PC-3 (cell line): ENCODE measurements around the gene FCAMR. TPM values are rescaled to one million over a fixed set of nuclear protein-coding genes. Genes with fewer than 3 reads are reported as not detected.

ENCODE experiments used
- ATAC-seq: fragments of 200-7000 bp; cut with Tn5 transposase; 2 replicates; pipeline ENCODE4 v1.9.1; 2020; ENCODE audit warnings: mild to moderate bottlenecking, moderate library complexity
- BruUV-seq: library from RNA; stranded (reverse); fragments of 400-500 nt; replicated peaks from 2 replicates; lab custom pipeline; 2021; lab: Mats Ljungman, UMichigan
- CTCF ChIA-PET: fragments of 300-600 bp; sonication (Branson Sonifier 250); formaldehyde crosslinking; loops from one replicate; lab custom pipeline; 2022; ENCODE audit warnings: antibody characterized with exemption; lab: Charles Lee
- POLR2A ChIA-PET: fragments of 300-600 bp; sonication (Branson Sonifier 250); formaldehyde crosslinking; loops from one replicate; lab custom pipeline; 2022; ENCODE audit warnings: antibody characterized with exemption; ENCODE audit not compliant: unreplicated experiment; lab: Charles Lee
- DNase-seq: peaks from one replicate; pipeline ENCODE4 v3.0.0-alpha.2; 2015
- H2AFZ ChIP-seq: fragments of 300-600 bp; sonication (generic); 2 replicates; pipeline ENCODE4 v1.6.0; 2016; ENCODE audit warnings: antibody characterized with exemption, low read length
- H3F3A ChIP-seq: fragments of 300-600 bp; sonication (generic); one replicate; pipeline ENCODE4 v1.6.0; 2017; ENCODE audit warnings: antibody characterized with exemption, low read length, control low read depth, mild to moderate bottlenecking; ENCODE audit not compliant: unreplicated experiment
- H3K27ac ChIP-seq: fragments of 300-600 bp; sonication (generic); 2 replicates; pipeline ENCODE4 v1.5.1; 2016; ENCODE audit warnings: mild to moderate bottlenecking, low read length
- H3K27me3 ChIP-seq: fragments of 300-600 bp; sonication (generic); 2 replicates; pipeline ENCODE4 v1.6.1; 2016; ENCODE audit warnings: low read length, mixed read lengths
- H3K36me3 ChIP-seq: fragments of 300-600 bp; sonication (generic); 2 replicates; pipeline ENCODE4 v1.6.1; 2016; ENCODE audit warnings: low read depth, mixed run types, low read length, mixed read lengths
- H3K4me1 ChIP-seq: fragments of 300-600 bp; sonication (generic); 2 replicates; pipeline ENCODE4 v1.5.1; 2016; ENCODE audit warnings: low read length; ENCODE audit not compliant: insufficient read depth
- H3K4me2 ChIP-seq: fragments of 300-600 bp; sonication (generic); 2 replicates; pipeline ENCODE4 v1.6.0; 2016; ENCODE audit warnings: low read length
- H3K4me3 ChIP-seq: fragments of 300-600 bp; sonication (generic); 2 replicates; pipeline ENCODE4 v1.5.1; 2016; ENCODE audit warnings: mild to moderate bottlenecking, low read length, mixed read lengths
- H3K79me2 ChIP-seq: fragments of 300-600 bp; sonication (generic); 2 replicates; pipeline ENCODE4 v1.6.1; 2017; ENCODE audit warnings: low read length, mixed read lengths
- H3K9ac ChIP-seq: fragments of 300-600 bp; sonication (generic); 2 replicates; pipeline ENCODE4 v1.6.0; 2016; ENCODE audit warnings: mild to moderate bottlenecking, low read length
- H3K9me2 ChIP-seq: fragments of 300-600 bp; sonication (generic); replicated peaks from 2 replicates; pipeline ENCODE4 v1.6.1; 2016; ENCODE audit warnings: mixed run types, low read length, mixed read lengths
- H3K9me3 ChIP-seq: fragments of 300-600 bp; sonication (generic); 2 replicates; pipeline ENCODE4 v1.6.1; 2016; ENCODE audit warnings: low read length, mixed read lengths
- H4K20me1 ChIP-seq: fragments of 300-600 bp; sonication (generic); 2 replicates; pipeline ENCODE4 v1.6.1; 2016; ENCODE audit warnings: low read length, mixed read lengths
- CTCF ChIP-seq: fragments of 300-600 bp; sonication (generic); conservative IDR thresholded peaks from 2 replicates; pipeline ENCODE4 v1.5.1; 2017; ENCODE audit warnings: antibody characterized with exemption, low read depth, mild to moderate bottlenecking, low read length
- EZH2 ChIP-seq: fragments of 300-600 bp; sonication (generic); IDR thresholded peaks from one replicate; pipeline ENCODE4 v1.6.1; 2017; ENCODE audit warnings: antibody characterized with exemption, mild to moderate bottlenecking, low read length; ENCODE audit not compliant: unreplicated experiment
- EZH2phosphoT487 ChIP-seq: fragments of 300-600 bp; sonication (generic); IDR thresholded peaks from 2 replicates; pipeline ENCODE4 v1.6.1; 2018; ENCODE audit warnings: mild to moderate bottlenecking, antibody characterized with exemption, low read length, borderline replicate concordance
- intact Hi-C: fragments of 100-400 bp; cut with micrococcal nuclease; formaldehyde crosslinking; loops from 2 replicates; pipeline ENCODE4 v1.9.0; 2023
- total RNA-seq: library from RNA; depleted of rRNA; stranded (reverse); fragments of >200 nt; gene quantifications from 2 replicates; pipeline ENCODE4 v1.2.3, GENCODE V29; 2014

Gene FCAMR
- total RNA-seq, 1 experiment from 2014 or later = not detected

- ATAC-seq = no peak
- Histone ChIP-seq H2AFZ (no peak overlapping the region), H3K4me2 (no peak overlapping the region), H3K9me2 (no peaks in the 10 kb centered on the region), H3F3A (no peaks in the 10 kb centered on the region), H3K27me3 (no peaks in the 10 kb centered on the region), H3K9ac (no peak overlapping the region), H3K27ac (no peak overlapping the region), H3K36me3 (no peaks in the 10 kb centered on the region), H3K79me2 (no peaks in the 10 kb centered on the region), H3K9me3 (no peaks in the 10 kb centered on the region), H4K20me1 (no peaks in the 10 kb centered on the region), H3K4me3 (no peak overlapping the region), H3K4me1 (no peaks in the 10 kb centered on the region; the same call in 1 of the 2 replicates)
- ChIA-PET POLR2A (no interaction called here), CTCF (interaction anchor here (1.0 kb wide), 1 partner anchor 344 kb away, joined by 3 read pairs; no protein-coding TSS in a partner anchor)
- BruUV-seq = no TSS peak
- no peak for DNase-seq
- TF ChIP-seq EZH2phosphoT487 (no peak), CTCF (no peak), EZH2 (no peak)
- intact Hi-C loops = no loop called here
These were observed 8.0 kb upstream of the FCAMR start for GRCh38 chr1:206978259-206978658.

DNA sequence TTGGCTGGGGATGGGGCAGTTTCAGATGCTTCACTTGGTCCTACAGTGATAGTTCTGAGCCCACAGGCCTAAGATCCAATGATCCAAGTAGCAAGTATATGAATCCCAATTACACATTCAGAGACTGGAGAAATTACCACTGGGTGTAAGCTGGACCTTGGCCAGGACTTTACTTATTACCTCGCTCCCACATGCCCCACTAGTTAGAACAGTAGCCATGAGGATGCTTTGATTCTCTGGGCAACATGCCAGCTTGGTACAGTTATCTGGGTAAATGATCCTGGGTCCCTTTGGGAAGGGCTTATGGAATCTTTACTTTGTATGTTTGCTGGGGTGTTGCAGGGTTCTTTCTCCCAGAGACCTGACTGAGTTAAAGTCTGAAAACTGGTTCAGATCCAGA lies 5.0 kb upstream of the FCAMR start:
- H2AFZ ChIP-seq = no peak overlapping the region
- no peak overlapping the region for H3K9ac ChIP-seq
- H3K79me2 ChIP-seq = no peaks in the 10 kb centered on the region
- no peaks in the 10 kb centered on the region for H3K9me2 ChIP-seq
- H4K20me1 ChIP-seq = no peaks in the 10 kb centered on the region
- no peak for ATAC-seq
- ChIA-PET CTCF (no interaction called here), POLR2A (no interaction called here)
- H3F3A ChIP-seq = no peaks in the 10 kb centered on the region
- H3K9me3 ChIP-seq = no peaks in the 10 kb centered on the region
- no peak overlapping the region for H3K4me3 ChIP-seq
- intact Hi-C loops = no loop called here
- no peak for TF ChIP-seq EZH2
- TF ChIP-seq EZH2phosphoT487 = no peak
- no peak for TF ChIP-seq CTCF
- H3K4me2 ChIP-seq = no peak overlapping the region
- no peaks in the 10 kb centered on the region for H3K27me3 ChIP-seq
- BruUV-seq = no TSS peak
- no peak overlapping the region for H3K27ac ChIP-seq
- no peak for DNase-seq
- peaks cover 7% of the 10 kb centered on the region; the same call in 1 of the 2 replicates for H3K4me1 ChIP-seq
- no peaks in the 10 kb centered on the region for H3K36me3 ChIP-seq

- no peaks in the 10 kb centered on the region for H3F3A ChIP-seq
- no peaks in the 10 kb centered on the region for H3K36me3 ChIP-seq
- ChIA-PET POLR2A (interaction anchor here (0.6 kb wide), 1 partner anchor 33 kb away, joined by 3 read pairs; no protein-coding TSS in a partner anchor), CTCF (no interaction called here)
- TF ChIP-seq EZH2 (no peak), EZH2phosphoT487 (no peak), CTCF (no peak)
- H3K79me2 ChIP-seq = no peaks in the 10 kb centered on the region
- H3K9me3 ChIP-seq = no peaks in the 10 kb centered on the region
- no peak overlapping the region for H3K9ac ChIP-seq
- H3K4me3 ChIP-seq = no peak overlapping the region
- H2AFZ ChIP-seq = no peak overlapping the region
- DNase-seq (no peak), ATAC-seq (no peak)
- intact Hi-C loops = no loop called here
- H3K4me1 ChIP-seq = peaks cover 7% of the 10 kb centered on the region; the same call in 1 of the 2 replicates
- no peaks in the 10 kb centered on the region for H4K20me1 ChIP-seq
- no TSS peak for BruUV-seq
- H3K27me3 ChIP-seq = no peaks in the 10 kb centered on the region
- no peaks in the 10 kb centered on the region for H3K9me2 ChIP-seq
- H3K4me2 ChIP-seq = no peak overlapping the region
- no peak overlapping the region for H3K27ac ChIP-seq
These were observed 3.9 kb upstream of the FCAMR start for GRCh38 chr1:206974140-206974539.
